HL-60 (cell line): ENCODE measurements around the gene TSPAN1.

ENCODE experiments used
- GABPA ChIP-seq: IDR thresholded peaks from 2 replicates; pipeline ENCODE4 v1.6.1; 2012; ENCODE audit warnings: low read depth
- POLR2AphosphoS5 ChIP-seq: IDR thresholded peaks from 2 replicates; pipeline ENCODE4 v1.6.1; 2012; ENCODE audit warnings: low read depth
- REST ChIP-seq: IDR thresholded peaks from 2 replicates; pipeline ENCODE4 v1.6.1; 2012; ENCODE audit warnings: low read depth; ENCODE audit not compliant: insufficient replicate concordance
- TF ChIP-seq, protein P1 (sequence below): IDR thresholded peaks from one replicate; pipeline ENCODE4 v1.5.1; 2011; ENCODE audit warnings: low read length, control low read depth, inconsistent platforms; ENCODE audit not compliant: insufficient read depth

- TF ChIP-seq, protein P1, sequence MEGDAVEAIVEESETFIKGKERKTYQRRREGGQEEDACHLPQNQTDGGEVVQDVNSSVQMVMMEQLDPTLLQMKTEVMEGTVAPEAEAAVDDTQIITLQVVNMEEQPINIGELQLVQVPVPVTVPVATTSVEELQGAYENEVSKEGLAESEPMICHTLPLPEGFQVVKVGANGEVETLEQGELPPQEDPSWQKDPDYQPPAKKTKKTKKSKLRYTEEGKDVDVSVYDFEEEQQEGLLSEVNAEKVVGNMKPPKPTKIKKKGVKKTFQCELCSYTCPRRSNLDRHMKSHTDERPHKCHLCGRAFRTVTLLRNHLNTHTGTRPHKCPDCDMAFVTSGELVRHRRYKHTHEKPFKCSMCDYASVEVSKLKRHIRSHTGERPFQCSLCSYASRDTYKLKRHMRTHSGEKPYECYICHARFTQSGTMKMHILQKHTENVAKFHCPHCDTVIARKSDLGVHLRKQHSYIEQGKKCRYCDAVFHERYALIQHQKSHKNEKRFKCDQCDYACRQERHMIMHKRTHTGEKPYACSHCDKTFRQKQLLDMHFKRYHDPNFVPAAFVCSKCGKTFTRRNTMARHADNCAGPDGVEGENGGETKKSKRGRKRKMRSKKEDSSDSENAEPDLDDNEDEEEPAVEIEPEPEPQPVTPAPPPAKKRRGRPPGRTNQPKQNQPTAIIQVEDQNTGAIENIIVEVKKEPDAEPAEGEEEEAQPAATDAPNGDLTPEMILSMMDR, result no peak
- TF ChIP-seq POLR2AphosphoS5 (no peak), REST (no peak), GABPA (no peak)
Measured at GRCh38 chr1:46184920-46185658, 10.2 kb downstream of the TSPAN1 start.
